Purkinje cell (primary cell): ENCODE data around the gene FAM171A1. TPM values are rescaled to one million over a fixed set of nuclear protein-coding genes. Genes with fewer than 3 reads are reported as not detected.

Experiments
- polyA plus RNA-seq: library from polyadenylated mRNA; unstranded; fragments of >200 nt; fragmentation: Nextera tagmentation; gene quantifications from 2 replicates; pipeline ENCODE4 v1.2.1, GENCODE V29; 2014

The FAM171A1 gene
- polyA plus RNA-seq = 19.3 and 20.5 TPM in 2 replicates

DNA sequence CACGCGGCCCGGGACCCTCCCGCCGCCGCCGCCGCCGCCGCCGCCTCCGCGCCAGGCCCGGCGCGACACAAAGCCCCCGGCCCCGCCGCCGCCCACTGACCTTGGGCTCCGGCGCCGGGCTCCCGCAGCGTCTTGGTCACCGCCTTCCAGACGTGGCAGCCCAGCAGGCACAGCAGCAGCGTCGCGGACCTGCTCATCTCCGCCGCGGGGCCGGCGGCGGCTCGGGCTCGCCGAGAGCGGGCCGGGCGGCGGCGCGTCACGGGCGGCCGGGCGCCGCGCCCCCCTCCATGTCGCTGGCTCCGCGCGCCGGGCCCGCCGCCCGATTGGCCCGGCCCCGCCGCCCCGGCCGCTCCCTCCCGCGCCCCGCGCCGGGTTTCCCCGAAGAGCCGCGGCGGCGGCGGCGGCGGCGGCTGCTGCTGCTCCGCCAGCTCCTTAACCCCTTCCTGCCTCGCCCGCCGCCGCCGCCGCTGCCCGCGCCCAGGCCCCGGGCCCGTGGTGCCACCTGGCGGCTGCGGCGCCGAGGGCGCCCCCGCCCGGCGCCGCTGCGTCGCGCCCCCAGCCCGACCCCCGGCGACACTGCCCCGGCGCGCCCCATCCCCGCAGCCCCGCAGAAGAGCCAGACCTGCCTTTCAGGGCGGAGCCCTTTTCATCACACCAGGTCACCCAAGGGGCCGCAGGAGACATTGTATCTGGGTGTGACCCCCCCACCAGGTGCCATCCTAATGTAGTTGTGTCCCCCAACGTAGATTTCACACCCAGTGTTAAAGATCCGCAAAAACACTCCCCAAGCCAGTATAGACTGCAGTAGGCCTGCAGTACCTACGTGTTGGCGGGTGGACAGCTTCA lies at the start of gene FAM171A1:
Gene FAM171A1 (minus strand): TSS at position 434 of the 846 bp plus-strand sequence. CDS start 237 bp downstream, at position 197.

GRCh38 chr10:15168291-15168785 lies 202.8 kb downstream of the FAM171A1 start, which contains the start of gene NMT2:
TSS of gene NMT2 (minus strand) at chr10:15168693. CDS start at chr10:15168612, 81 bp downstream.

Other genes starting within 250 kb of the FAM171A1 start
- 12.9 and 16.9 TPM in 2 replicates for gene NMT2, start 202.6 kb downstream of the FAM171A1 start, polyA plus RNA-seq